ENCODE measurements around the gene PDE6C.
"Not testable (repeated sequence)": the region's sequence is repeated elsewhere in the genome, so short reads cannot be mapped to it uniquely, and the experiment has no call there.

Gene PDE6C

DNA sequence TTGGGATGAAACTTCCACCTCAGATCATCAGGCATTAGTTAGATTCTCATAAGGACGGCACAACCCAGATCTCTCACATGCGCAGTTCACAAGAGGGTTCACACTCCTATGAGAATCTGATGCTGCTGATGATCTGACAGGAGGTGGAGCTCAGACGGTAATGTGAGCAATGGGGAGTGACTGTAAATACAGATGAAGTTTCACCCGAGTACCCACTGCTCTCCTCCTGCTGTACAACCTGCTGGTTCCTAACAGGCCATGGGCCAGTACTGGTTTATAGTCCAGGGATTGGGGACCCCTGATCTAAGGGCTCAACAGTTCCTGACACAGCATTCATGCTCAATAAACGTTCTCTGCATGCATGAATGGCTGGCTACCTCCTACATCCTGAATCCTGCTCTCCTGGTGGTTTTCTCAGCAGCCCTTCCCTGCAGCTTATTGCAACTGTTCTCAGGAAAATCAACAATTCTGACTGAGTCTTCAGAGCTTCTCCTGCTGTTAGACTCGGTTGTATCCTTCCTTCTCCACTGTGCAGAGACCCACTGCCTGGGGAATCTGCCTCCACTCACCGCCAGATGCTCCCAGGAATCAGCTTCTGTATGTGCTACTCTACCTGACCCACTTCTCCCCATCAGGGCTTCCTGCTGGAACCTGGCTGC is 17.4 kb downstream of the PDE6C start:
- no peak overlapping the region for H3K4me3 ChIP-seq (ENCODE audit: low read depth, low read length)

DNA sequence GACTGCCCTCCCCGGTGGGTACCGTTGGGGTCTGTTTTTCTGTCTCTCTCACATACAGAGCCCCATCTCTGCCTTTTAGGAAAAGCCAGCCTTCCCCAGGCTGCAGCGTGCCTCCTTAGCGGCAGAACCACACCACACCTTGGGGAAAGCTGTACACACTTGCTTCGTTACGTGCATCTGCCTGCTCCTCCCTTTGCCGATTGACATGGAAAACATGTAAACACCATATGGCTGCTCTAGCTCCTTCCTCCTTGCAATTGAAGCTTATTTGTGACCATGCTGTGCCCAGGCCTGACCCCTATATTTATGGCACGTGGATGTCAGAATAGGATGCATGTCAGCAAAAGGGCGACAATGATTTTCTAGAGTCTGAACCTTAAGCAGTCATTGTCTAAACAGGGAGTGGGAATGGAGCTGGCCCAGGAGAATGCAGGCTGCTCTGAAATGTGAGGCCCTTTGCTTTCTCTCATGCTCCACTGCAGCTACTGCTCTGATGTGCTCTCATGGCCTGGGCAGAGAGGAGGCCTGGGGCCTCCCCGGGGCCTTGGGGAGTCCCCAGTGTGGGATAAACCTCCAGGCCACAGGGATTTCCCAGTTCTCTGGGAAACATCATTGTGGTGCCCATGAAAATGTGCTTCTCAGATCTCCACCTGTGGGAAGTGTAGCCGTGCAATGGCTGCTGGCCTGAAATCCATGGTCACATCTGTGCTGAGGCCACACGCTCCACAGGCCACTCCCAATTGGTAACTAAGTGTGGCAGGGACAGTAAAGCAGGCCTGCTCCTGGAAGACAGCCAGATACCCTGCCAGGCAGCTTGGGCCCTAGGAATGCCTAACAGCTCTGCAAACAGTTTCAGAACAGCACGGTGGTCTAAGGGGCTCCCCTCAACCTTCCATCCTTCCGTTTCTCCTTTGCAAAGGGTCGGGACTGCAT is 18.6 kb downstream of the PDE6C start:
- H3K4me3 ChIP-seq (ENCODE audit: low read depth, low read length): no peak overlapping the region

DNA sequence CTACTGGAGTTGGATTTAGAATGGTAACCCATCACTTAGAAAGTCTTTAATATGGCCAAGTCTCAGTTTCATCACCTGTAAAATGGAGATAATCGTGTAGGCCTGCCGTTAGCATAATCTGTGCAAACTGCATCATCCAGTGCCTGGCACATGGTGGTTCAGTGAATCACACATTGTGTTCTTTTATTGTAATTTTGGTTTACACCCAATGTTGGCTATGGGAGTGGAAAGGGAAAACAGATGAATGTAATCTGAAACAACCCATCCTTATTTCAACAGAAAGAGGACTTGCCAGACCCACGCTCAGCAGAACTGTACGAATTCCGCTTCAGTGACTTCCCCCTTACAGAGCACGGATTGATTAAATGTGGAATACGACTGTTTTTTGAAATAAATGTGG is 27.5 kb downstream of the PDE6C start:
- H3K4me3 ChIP-seq (ENCODE audit: low read depth, low read length): no peak overlapping the region

DNA sequence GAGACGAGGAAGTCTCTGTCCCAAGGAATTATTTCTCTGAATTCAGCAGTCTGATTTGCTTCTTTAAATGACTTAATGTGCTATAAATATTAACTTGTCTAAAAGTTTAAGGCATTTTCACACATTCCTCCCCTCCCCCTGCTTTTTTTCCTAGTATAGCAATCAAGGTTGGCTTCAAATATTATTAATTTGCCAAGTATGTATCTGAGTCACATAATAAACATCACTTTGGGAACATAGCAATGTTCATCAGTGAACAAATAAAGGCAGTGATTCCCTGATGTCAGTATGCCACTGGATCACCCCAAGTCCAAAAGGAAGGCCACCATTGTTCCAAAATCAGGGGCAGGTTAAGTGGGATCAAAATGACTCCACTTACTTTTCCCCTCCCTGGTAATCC is 40.5 kb downstream of the PDE6C start:
- no peak overlapping the region for H3K4me3 ChIP-seq (ENCODE audit: low read depth, low read length)

DNA sequence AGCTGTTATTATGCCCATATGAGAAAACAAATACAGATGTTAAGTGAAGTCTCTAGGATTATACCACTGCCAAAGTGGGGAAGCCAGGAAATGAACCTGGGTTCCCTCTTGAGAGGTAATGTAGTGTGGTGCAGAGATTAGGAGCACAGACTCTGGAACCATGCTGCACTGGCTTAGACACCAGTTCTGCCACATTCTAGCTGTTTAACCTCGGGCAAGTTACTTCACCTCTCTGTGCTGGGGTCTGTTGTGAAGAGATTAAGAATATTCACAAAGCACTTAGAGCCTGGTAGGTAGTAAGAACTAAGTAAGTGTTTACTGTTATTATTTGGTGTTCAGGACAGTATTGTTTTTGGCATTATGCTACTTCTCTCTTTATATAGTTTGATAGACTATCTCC is 41.9 kb downstream of the PDE6C start:
- no peak overlapping the region for H3K4me3 ChIP-seq (ENCODE audit: low read depth, low read length)

DNA sequence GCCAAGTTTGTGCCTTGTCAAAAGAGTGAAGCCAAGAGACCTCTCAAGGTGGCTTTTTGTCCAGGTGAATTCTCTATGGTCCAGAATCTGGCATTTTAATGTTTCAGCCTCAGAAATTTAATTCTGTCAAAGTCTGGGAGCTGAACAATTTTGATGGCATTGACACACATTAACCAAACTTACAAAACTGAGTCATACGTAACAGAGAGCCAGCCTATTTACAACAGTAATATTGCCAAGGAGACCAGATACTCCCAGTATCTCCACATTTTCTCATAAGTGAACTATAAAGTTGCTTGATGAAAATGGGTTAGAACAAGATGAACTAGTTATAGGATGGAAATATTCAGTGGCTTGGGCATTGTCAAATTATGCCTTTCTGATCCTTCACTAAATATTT is 43.8 kb downstream of the PDE6C start:
- H3K4me3 ChIP-seq (ENCODE audit: low read depth, low read length): no peak overlapping the region

DNA sequence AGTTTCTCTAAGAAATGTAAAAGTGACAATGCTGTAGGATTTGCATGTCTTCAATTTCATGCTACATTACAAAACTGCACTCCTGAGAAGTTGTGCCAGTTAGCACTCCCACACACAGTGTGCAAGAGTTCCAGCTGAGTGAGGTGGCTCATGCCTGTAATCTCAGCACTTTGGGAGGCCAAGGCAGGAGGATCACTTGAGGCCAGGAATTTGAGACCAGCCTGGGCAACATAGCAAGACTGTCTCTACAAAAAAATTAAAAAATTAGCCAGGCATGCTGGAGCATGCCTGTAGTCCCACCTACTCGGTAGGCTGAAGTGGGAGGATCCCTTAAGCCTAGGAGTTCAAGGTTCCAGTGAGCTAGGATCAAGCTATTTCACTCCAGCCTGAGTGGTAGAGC is 45.4 kb downstream of the PDE6C start:
- H3K4me3 ChIP-seq (ENCODE audit: low read depth, low read length): no peak overlapping the region

DNA sequence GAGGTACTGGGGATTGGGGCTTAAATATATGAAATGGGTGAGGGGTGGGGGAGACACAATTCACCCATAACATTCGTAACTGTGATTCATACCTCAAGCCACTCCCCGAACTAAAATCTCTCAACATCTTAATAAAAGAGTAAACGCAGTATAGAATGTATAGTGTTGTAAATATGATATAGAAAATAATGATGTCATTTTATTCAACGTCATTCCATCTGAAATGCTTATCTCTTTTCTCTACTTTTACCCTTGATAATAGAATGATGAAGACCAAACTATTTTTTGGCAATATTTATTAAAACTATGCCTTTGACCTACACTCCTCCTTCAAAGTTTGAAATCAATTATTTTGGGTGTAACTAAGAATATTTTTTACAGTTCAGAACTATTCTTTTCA is 53.7 kb downstream of the PDE6C start:
- H3K4me3 ChIP-seq (ENCODE audit: low read depth, low read length): no peak overlapping the region

DNA sequence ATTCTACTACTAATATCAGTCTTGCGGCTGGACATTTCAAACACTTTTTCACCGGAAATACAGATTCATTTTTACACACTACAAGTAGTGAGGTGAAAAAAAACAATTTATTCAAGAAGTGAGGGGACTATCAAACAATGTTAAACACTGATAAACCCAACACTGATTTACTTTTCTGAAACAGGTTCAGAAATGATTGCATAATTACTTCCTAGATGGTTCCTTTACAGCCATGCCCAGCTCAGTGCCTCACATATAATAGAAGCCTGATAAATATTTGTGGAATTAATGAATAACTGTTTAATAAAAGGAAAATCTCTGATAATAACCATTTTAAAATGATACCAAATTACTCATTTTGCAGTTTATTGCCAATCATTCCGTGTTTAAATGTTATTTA is 55.5 kb downstream of the PDE6C start:
- H3K4me3 ChIP-seq (ENCODE audit: low read depth, low read length): no peak overlapping the region

DNA sequence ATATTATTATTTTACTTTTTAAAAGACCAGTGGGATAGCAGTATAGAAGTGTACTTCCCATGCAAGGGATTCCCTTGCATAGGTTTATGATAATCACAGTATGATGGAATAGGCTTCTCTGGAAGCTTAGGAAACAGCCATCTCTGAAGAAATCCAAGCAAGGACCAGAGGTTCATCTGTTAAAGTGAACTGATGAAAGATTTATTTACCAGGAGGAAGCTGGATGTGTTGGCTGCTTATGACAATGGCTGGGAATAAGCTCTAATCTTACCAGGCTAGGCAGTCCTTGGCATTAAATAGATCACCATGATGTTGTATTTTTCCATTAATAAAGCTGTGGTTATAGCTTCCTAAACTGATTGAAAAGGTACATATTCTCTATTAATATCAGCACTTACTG is 58.0 kb downstream of the PDE6C start:
- no peak overlapping the region for H3K4me3 ChIP-seq (ENCODE audit: low read depth, low read length)

DNA sequence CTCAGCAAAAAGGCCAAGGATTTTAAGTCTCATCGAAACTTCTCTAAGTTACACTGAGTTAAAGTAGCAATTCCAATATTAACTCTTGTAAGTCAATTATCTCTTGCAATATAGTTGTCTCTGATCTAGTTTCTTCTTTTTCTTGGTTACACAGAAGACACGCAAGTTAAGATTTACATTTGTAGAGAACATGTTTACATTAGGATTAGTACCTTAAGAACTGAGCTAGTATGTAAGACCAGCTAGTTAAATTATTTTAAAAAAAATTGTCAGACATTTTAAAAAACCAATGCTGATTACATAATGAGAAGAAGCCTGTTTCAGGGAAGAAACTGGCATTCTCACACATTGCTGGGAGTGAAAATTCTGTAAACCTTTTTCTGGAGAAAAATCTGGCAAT is 58.7 kb downstream of the PDE6C start:
- H3K4me3 ChIP-seq (ENCODE audit: low read depth, low read length): no peak overlapping the region

DNA sequence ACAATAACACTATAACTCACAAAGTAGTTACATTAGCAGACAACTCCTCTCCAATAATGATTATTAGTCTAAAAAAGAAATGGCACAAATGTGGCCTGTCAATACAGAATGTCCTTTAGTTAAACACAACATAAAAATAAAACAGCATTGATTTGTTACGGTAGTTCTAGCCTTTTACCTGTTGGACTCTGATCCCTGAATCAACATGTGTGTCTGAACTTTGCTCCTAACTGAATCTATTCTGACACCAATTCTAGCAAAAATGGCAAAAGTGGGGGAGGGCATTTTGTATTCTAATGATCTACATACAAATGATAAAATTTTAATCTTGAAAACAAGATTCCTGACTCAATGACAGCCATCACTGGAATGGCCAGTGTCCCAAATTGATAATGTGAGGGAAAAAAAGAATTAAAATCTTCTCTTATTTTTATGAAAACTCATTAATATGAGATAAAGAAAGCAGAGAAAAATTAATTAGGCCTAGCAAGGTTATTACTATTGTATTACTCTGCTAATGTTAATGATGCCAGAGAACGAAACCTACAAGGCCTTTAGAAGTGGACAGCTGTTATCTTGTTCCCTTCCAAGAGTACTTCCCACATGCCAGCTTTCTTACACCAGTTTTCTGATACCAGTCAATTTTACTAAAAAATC is 59.8 kb downstream of the PDE6C start:
- no peak overlapping the region for H3K4me3 ChIP-seq (ENCODE audit: low read depth, low read length)

DNA sequence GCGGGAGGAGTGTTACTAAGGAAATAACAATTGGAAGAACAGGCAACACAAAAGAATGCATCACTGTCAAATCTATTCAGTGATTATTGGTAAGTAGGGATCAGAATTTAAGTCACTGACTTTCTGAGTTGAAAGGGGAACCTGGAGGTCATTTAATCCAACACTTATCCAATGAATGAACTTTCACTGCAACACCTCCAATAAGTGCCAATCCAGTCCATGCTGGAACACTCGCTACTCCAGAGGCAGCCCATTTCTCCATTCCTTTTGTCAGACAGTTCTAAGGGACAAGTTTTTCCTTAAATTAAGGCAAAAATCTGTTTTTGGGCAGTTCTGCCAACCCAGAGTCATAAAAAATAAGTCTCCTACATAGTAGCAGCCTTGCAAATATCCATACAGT is 60.6 kb downstream of the PDE6C start:
- H3K4me3 ChIP-seq (ENCODE audit: low read depth, low read length): no peak overlapping the region

DNA sequence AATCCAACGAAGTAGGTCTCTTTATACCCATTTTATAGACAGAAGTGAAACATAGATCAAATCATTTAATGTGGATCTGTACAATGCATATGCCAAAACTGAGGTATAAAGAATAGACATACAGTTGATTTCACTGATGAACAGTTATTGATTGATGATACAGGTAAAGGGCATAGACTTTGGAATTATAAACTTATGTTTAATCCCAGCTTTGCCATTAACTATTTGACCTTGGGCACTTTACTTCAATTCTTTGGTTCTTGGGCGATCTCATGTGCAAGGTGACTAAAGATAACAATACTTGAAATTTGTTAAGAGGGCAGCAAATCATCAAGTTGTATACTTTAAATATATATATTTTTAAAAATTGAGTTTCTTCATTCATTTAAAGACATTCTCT is 61.5 kb downstream of the PDE6C start:
- H3K4me3 ChIP-seq (ENCODE audit: low read depth, low read length): no peak overlapping the region

DNA sequence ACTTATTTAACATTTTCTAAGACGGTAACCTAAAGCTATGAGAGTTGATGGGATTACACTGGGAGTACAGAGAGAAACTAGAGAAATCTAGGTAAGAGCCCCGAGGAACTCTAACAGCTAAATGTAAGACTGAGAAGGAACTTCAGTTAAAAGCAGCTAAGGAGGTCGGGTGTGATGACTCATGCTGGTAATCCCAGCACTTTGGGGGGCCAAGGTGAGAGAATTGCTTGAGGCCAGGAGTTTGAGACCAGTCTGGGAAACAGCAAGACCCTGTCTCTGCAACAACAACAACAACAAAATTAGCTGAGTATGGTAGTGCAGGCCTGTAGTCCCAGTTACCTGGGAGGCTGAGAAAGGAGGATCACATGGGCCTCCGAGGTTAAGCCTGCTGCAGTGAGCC is 66.0 kb downstream of the PDE6C start:
- H3K4me3 ChIP-seq (ENCODE audit: low read depth, low read length): no peak overlapping the region

DNA sequence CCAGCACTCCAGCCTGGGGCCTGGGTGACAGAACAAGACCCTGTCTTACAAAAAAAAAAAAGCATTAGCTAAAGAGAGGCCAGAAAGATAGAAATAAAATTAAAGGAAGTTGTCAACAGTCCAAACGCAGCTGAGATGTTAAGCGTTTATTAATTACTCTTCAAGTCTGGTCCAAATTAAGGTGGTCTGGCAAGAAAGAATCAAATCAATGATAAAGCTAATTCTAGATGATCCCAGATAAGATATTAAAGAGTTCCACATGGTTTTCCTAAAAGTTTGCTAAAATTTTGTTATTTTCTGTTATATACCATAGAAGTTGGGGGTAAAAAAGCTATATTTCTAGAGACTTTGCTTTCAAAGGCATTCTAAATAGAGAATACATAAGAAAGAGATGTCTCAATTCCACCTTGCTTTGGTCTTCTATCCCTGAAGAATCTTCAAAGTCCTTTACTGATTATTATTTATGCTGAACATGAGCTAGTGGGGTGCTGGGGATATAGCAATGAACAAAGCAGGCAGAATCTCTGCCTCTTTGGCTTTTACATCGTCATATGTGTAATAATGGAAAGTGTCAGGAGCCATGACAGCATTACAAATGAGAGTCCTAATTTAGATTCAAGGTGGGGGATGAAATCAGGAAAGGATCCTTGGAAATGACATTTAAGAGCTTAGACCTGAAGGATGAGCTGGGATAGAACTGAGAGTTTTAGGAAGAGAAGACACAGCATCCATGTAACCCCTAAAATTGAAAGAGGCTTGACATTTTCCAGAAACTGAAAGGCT is 66.7 kb downstream of the PDE6C start:
- H3K4me3 ChIP-seq (ENCODE audit: low read depth, low read length): no peak overlapping the region

DNA sequence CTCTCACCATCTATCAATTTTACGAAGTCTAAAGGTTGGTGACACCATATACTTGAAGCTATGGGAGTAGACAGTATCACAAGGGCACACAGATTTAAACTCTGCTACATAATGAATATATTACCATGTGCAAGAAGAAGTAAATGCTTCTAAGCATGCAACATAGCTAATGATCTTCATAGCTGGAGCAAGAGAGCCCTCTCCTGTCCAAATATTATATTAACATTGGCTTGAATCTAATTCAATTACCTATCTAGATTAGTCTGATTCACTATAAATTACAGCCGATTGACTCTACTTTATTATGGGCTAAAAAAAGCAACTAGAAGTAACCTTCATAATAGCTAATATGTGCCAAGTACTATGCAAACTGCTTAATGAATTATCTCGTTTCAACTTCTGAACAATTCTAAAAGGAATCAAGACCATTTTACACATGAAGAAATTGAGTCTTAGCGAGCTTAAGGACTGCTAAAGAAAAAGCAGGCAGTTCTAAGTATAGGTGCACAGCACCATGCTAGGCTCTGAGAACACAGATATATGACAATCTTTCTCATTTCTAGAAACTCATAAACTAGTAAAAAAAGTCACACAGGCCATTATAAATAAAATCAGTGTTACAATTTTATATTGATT is 68.2 kb downstream of the PDE6C start:
- H3K4me3 ChIP-seq (ENCODE audit: low read depth, low read length): no peak overlapping the region

DNA sequence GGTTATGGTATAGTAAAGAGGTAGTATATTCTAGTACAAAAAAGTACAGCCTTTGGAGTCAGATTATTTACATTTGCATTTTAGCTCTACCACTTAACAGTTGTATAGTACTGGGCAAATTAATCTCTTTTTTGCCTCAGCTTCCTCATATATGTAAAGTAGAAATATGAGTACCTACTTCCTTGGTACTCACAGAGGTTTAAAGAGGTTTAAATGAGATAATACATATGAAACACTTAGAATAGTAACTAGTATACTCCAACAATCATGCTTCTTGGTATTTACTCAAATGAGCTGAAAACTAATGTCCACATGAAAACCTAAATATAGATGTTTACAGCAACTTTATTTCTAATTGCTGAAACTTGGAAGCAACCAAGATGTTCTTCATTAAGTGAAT is 75.4 kb downstream of the PDE6C start:
- H3K4me3 ChIP-seq (ENCODE audit: low read depth, low read length): no peak overlapping the region

DNA sequence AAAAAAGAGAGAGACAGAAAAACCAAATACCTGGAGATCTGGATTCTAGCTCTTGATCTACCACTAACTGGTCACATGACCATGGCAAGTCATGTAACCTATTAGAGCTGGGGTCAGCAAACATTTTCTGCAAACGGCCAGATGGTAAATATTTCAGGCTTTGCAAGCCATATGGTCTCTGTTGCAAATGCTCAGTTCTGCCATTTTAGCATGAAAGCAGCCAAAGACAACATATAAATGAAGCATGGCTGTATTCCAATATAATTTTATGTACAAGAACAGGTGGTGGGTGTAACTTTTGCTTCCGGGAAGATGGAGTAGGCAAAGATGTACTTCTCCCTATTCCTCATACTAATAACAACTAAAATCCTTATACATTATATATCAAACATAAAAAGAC is 83.4 kb downstream of the PDE6C start:
- no peak overlapping the region for H3K4me3 ChIP-seq (ENCODE audit: low read depth, low read length)

DNA sequence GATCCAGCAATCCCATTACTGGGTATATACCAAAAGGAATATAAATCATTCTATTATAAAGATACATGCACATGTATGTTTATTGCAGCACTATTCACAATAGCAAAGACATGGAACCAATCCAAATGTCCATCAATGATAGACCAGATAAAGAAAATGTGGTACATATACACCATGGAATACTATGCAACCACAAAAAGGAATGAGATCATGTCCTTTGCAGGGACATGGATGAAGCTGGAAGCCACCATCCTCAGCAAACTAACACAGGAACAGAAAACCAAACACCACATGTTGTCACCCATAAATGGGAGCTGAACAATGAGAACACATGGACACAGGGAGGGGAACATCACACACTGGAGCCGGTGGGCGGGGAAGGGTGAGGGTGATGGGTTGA is 84.2 kb downstream of the PDE6C start:
- H3K4me3 ChIP-seq (ENCODE audit: low read depth, low read length): not testable (repeated sequence)

DNA sequence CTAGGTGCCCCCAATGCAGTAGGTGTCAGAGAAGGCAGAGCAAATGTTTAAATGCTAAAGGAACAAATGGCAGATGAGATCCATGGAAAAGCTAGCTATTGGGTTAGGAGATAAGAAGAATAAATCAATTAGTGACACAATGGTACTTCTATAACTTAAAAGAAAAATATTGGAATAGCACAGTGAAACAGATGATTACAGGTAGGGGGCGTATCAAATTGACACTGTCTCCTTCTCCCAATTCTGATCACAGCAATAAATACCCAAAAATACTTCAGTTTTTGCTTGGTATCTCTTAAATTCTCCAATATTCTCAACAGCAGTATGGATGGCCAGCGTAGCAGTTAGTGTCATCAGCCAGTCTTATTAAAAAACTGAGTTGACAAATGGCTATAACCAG is 84.9 kb downstream of the PDE6C start:
- H3K4me3 ChIP-seq (ENCODE audit: low read depth, low read length): no peak overlapping the region

All from iPS-11a (cell line).